H1 (cell line): ENCODE data around the gene ARSB. TPM values are rescaled to one million over a fixed set of nuclear protein-coding genes. Genes with fewer than 3 reads are reported as not detected.

ENCODE experiments used
- polyA plus RNA-seq, 7 experiments: library from polyadenylated mRNA; depleted of rRNA in 3 of 7; stranded (reverse) in 5 of 7; unstranded in 2 of 7; fragments of >200 nt in 5 of 7; fragments of 200-250 nt in 2 of 7; gene quantifications; 1 replicate in 5 of 7; 2 replicates in 1 of 7; 4 replicates in 1 of 7; pipeline versions ENCODE4 v1.2.1 to v1.2.3, GENCODE V29; 2011 to 2013; ENCODE audit warnings: missing spikeins in 2 of 7, mixed read lengths in 2 of 7
- total RNA-seq: library from RNA; stranded (reverse); fragmentation: NEBNext Ultra II Directional; extraction: Animal tissue kit (Norgen Biotek cat#: 25700); gene quantifications from 2 replicates; pipeline ENCODE4 v1.2.1, GENCODE V29; 2021
- TF ChIP-seq, protein P1 (sequence below): fragments of 300-600 bp; sonication (generic); IDR thresholded peaks from 2 replicates; pipeline ENCODE4 v1.7.1; 2012; ENCODE audit warnings: low read length, moderate library complexity, mild to moderate bottlenecking, inconsistent platforms; ENCODE audit not compliant: insufficient replicate concordance

ARSB gene
- total and polyA plus RNA-seq, 2 of the 8 experiments (the other 6 are each of a cell fraction or from before 2014, with no cell fraction given), result 6.4 to 13.9 TPM

- TF ChIP-seq, protein P1, sequence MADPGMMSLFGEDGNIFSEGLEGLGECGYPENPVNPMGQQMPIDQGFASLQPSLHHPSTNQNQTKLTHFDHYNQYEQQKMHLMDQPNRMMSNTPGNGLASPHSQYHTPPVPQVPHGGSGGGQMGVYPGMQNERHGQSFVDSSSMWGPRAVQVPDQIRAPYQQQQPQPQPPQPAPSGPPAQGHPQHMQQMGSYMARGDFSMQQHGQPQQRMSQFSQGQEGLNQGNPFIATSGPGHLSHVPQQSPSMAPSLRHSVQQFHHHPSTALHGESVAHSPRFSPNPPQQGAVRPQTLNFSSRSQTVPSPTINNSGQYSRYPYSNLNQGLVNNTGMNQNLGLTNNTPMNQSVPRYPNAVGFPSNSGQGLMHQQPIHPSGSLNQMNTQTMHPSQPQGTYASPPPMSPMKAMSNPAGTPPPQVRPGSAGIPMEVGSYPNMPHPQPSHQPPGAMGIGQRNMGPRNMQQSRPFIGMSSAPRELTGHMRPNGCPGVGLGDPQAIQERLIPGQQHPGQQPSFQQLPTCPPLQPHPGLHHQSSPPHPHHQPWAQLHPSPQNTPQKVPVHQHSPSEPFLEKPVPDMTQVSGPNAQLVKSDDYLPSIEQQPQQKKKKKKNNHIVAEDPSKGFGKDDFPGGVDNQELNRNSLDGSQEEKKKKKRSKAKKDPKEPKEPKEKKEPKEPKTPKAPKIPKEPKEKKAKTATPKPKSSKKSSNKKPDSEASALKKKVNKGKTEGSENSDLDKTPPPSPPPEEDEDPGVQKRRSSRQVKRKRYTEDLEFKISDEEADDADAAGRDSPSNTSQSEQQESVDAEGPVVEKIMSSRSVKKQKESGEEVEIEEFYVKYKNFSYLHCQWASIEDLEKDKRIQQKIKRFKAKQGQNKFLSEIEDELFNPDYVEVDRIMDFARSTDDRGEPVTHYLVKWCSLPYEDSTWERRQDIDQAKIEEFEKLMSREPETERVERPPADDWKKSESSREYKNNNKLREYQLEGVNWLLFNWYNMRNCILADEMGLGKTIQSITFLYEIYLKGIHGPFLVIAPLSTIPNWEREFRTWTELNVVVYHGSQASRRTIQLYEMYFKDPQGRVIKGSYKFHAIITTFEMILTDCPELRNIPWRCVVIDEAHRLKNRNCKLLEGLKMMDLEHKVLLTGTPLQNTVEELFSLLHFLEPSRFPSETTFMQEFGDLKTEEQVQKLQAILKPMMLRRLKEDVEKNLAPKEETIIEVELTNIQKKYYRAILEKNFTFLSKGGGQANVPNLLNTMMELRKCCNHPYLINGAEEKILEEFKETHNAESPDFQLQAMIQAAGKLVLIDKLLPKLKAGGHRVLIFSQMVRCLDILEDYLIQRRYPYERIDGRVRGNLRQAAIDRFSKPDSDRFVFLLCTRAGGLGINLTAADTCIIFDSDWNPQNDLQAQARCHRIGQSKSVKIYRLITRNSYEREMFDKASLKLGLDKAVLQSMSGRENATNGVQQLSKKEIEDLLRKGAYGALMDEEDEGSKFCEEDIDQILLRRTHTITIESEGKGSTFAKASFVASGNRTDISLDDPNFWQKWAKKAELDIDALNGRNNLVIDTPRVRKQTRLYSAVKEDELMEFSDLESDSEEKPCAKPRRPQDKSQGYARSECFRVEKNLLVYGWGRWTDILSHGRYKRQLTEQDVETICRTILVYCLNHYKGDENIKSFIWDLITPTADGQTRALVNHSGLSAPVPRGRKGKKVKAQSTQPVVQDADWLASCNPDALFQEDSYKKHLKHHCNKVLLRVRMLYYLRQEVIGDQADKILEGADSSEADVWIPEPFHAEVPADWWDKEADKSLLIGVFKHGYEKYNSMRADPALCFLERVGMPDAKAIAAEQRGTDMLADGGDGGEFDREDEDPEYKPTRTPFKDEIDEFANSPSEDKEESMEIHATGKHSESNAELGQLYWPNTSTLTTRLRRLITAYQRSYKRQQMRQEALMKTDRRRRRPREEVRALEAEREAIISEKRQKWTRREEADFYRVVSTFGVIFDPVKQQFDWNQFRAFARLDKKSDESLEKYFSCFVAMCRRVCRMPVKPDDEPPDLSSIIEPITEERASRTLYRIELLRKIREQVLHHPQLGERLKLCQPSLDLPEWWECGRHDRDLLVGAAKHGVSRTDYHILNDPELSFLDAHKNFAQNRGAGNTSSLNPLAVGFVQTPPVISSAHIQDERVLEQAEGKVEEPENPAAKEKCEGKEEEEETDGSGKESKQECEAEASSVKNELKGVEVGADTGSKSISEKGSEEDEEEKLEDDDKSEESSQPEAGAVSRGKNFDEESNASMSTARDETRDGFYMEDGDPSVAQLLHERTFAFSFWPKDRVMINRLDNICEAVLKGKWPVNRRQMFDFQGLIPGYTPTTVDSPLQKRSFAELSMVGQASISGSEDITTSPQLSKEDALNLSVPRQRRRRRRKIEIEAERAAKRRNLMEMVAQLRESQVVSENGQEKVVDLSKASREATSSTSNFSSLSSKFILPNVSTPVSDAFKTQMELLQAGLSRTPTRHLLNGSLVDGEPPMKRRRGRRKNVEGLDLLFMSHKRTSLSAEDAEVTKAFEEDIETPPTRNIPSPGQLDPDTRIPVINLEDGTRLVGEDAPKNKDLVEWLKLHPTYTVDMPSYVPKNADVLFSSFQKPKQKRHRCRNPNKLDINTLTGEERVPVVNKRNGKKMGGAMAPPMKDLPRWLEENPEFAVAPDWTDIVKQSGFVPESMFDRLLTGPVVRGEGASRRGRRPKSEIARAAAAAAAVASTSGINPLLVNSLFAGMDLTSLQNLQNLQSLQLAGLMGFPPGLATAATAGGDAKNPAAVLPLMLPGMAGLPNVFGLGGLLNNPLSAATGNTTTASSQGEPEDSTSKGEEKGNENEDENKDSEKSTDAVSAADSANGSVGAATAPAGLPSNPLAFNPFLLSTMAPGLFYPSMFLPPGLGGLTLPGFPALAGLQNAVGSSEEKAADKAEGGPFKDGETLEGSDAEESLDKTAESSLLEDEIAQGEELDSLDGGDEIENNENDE, result no peak
Measured at GRCh38 chr5:78783434-78784130, 201.5 kb downstream of the ARSB start (continued).
